GM19035 (cell line): ENCODE results near the gene ERF.
A peak's percentile ranks its signal among the peaks of the same experiment; 100 is the strongest.
"Not testable (repeated sequence)": the region's sequence is repeated elsewhere in the genome, so short reads cannot be mapped to it uniquely, and the experiment has no call there.

ENCODE experiments used
- ATAC-seq: cut with Tn5 transposase; IDR thresholded peaks from one replicate; pipeline ENCODE4 v1.9.1; 2021; ENCODE audit not compliant: unreplicated experiment

Gene ERF

GRCh38 chr19:42275517-42275916 is 20.6 kb upstream of the ERF start:
- ATAC-seq: no peak

DNA sequence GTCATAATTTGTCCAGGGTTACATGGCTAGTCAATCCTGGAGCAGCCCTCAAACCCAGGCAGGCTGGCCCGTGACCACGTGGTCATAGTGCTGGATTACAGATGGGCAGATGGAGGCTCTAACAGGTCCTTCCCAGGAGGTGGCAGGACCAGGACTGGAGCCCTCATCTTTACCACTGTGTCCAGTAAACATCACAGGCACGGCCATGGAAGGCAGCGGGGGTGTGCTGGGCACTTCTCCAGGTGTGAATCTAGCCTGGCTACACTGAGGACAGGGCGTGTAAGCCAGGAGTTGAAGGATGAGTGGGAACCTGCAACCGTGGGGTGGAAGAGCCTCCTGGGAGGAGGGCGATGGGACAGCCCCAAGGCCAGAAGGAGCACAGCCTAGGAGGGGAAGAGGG is 20.2 kb upstream of the ERF start:
- no peak for ATAC-seq

DNA sequence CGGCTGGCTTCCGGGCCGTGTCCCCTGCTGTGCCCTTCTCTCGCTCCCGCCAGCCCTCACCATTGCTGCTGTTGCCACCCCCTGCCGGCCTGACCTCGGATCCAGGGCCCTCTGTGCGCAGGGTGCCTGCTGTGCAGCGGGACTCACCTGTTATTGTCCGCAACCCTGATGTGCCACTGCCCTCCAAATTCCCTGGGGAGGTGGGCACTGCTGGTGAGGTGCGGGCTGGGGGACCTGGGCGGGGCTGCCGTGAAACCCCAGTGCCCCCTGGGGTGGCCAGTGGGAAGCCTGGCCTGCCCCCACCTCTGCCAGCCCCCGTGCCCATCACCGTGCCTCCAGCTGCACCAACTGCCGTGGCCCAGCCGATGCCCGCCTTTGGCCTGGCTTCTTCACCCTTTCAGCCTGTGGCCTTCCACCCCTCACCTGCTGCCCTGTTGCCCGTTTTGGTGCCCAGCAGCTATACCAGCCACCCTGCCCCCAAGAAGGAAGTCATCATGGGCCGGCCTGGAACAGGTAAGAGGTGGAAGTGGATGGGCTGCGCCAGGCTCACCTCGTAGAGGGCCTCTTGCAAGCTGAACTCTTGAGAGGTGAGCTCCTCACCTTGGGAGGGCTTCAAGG is 19.2 kb upstream of the ERF start:
- ATAC-seq: no peak

DNA sequence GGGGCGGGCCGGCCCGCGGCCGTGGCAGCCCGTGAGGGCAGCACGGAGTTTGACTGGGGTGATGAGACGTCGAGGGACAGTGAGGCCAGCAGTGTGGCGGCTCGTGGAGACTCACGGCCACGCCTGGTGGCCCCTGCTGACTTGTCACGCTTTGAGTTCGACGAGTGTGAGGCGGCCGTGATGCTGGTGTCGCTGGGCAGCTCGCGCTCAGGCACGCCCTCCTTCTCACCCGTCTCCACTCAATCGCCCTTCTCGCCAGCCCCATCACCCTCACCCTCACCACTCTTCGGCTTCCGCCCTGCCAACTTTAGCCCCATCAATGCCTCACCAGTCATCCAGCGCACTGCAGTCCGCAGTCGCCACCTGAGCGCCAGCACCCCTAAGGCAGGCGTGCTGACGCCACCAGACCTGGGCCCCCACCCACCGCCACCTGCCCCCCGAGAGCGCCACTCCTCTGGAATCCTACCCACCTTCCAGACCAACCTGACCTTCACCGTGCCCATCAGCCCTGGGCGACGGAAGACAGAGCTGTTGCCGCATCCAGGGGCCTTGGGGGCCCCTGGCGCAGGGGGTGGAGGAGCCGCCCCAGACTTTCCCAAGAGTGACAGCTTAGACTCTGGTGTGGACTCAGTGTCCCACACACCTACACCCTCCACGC is 18.6 kb upstream of the ERF start:
- no peak for ATAC-seq

DNA sequence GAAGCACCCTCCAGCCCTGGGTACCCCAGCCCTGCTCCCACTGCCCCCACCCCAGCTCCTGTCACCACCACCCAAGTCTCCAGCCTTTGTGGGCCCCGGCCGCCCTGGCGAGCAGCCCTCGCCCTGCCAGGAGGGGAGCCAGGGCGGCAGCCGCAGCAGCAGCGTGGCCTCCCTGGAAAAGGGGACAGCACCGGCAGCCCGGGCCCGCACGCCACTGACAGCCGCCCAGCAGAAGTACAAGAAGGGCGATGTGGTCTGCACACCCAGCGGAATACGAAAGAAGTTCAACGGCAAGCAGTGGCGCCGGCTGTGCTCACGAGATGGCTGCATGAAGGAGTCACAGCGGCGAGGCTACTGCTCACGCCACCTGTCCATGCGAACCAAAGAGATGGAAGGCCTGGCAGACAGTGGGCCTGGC is 18.1 kb upstream of the ERF start:
- no peak for ATAC-seq

DNA sequence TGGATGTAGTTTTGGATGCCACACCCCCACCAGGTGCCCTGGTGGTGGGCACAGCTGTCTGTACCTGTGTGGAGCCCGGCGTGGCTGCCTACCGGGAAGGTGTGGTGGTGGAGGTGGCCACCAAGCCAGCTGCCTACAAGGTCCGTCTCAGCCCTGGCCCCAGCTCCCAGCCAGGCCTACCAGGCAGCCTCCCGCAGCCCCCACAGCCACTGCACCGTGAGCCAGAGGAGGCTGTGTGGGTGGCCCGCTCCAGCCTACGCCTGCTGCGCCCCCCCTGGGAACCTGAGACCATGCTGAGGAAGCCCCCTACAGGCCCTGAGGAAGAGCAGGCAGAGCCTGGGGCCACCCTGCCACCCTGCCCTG is 17.6 kb upstream of the ERF start:
- ATAC-seq: no peak

GRCh38 chr19:42271861-42272534 is 17.1 kb upstream of the ERF start:
- no peak for ATAC-seq

GRCh38 chr19:42271045-42271419 is 16.1 kb upstream of the ERF start:
- ATAC-seq: no peak

GRCh38 chr19:42270346-42271044 is 15.6 kb upstream of the ERF start:
- ATAC-seq: no peak

DNA sequence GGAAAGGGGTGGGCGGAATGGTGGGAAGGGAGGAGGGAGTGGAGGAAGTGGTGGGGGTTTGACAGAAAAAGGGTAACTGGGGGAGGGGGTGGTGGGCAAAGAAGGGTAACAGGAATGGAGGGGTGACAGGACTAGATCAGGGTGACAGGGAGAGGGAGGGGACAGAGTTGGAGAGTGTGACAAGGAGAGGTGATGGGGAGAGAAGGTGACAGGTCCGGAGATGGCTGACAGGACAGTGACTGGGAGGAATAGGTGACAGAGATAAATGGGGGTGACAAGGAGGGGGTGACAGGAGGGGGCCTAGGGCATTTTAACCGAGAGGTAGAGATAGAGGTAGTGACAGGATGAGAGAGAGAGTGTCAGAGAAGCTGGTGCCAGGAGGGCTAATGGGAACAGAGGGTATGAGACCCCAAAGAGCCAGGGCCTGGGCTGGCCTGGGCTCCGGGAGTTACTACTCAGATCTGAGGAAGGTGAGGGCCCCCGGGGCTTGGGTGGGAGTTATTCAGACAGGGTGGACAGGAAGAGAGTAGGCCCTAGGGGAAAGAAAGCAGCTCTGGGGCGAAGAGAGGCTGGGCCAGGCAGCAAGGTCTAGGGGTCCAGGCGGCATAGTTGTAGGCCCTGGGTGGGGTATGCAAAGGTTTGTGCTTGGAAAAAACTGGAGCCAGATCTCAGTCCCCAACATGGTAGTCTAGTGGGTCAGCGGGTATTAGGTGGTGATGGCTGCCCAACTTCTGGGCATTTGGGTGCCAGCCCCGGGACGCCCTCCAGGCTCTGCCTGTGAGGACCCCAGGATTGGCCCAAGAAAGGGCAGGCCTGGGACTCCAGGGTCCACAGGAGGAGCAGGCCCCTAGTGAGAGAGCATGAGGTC is 14.8 kb upstream of the ERF start:
- ATAC-seq: no peak

- peak; percentile 80 for ATAC-seq
Observed at GRCh38 chr19:42268704-42269477, 14.0 kb upstream of the ERF start, which contains the start of gene CIC. Gene CIC, plus strand, starts transcription at chr19:42269252. Its CDS starts 2,532 bp downstream, at chr19:42271784.

- ATAC-seq: peak; percentile 54
Observed at GRCh38 chr19:42268142-42268703, 13.3 kb upstream of the ERF start.

- no peak for ATAC-seq
Observed at GRCh38 chr19:42267644-42268141, 12.8 kb upstream of the ERF start.

GRCh38 chr19:42266928-42267603 is 12.1 kb upstream of the ERF start:
- not testable (repeated sequence) for ATAC-seq

GRCh38 chr19:42266105-42266504 is 11.2 kb upstream of the ERF start:
- ATAC-seq: not testable (repeated sequence)

DNA sequence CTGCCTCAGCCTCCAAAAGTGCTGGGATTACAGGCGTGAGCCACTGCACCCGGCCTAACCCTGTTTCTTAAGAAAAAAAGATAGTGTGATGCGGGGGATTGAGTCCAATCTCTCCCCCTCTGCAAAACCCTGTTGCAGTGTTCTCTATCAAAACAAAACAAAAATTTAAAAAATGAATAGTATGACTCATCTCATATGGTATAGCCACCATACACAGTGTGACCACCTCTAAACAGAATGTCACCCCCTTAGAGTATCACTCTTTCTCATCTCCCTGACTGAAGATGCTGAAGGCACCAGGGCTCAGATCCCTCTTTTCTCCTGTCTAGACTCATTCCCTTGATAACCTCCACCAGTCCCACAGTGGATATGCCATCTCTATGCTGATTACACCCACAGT is 6.8 kb upstream of the ERF start:
- no peak for ATAC-seq

GRCh38 chr19:42257842-42258241 is 2.9 kb upstream of the ERF start:
- not testable (repeated sequence) for ATAC-seq

GRCh38 chr19:42255766-42256745 is 1.1 kb upstream of the ERF start:
- ATAC-seq: no peak
